Neural progenitor cell (in vitro differentiated cells): Measurements from ENCODE around the gene IMPACT.

Experiments
- EZH2 ChIP-seq: fragments of 200-600 bp; sonication (generic); IDR thresholded peaks from 2 replicates; pipeline ENCODE4 v1.6.1; 2017; ENCODE audit warnings: antibody characterized with exemption, mild to moderate bottlenecking, moderate library complexity
- TF ChIP-seq, protein P1 (sequence below): fragments of 200-600 bp; sonication (generic); IDR thresholded peaks from 2 replicates; pipeline ENCODE4 v1.5.1; 2017; ENCODE audit warnings: antibody characterized with exemption, mild to moderate bottlenecking

- TF ChIP-seq, protein P1, sequence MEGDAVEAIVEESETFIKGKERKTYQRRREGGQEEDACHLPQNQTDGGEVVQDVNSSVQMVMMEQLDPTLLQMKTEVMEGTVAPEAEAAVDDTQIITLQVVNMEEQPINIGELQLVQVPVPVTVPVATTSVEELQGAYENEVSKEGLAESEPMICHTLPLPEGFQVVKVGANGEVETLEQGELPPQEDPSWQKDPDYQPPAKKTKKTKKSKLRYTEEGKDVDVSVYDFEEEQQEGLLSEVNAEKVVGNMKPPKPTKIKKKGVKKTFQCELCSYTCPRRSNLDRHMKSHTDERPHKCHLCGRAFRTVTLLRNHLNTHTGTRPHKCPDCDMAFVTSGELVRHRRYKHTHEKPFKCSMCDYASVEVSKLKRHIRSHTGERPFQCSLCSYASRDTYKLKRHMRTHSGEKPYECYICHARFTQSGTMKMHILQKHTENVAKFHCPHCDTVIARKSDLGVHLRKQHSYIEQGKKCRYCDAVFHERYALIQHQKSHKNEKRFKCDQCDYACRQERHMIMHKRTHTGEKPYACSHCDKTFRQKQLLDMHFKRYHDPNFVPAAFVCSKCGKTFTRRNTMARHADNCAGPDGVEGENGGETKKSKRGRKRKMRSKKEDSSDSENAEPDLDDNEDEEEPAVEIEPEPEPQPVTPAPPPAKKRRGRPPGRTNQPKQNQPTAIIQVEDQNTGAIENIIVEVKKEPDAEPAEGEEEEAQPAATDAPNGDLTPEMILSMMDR: peak; percentile 16
- no peak for TF ChIP-seq EZH2
Measured at GRCh38 chr18:24428709-24429108, 2.2 kb downstream of the IMPACT start.
